ENCODE measurements around the gene AEBP1. TPM values are rescaled to one million over a fixed set of nuclear protein-coding genes. Genes with fewer than 3 reads are reported as not detected.

Gene AEBP1
- total RNA-seq, 1 experiment from 2014 or later: 50.8 TPM

GRCh38 chr7:44080118-44080517 lies 24.0 kb upstream of the AEBP1 start (continued):
- TF ChIP-seq ATF2 (CRISPR knock-in tag; IDR thresholded peaks at IDR 0.05; ENCODE audit: borderline replicate concordance, low read depth) (no peak), ZNF263 (CRISPR knock-in tag; IDR thresholded peaks at IDR 0.05; ENCODE audit: low read depth) (no peak), TEAD1 (CRISPR knock-in tag; IDR thresholded peaks at IDR 0.05) (no peak)

- ATAC-seq (no peak), DNase-seq (ENCODE audit: low spot score) (no peak)
- Mint-ChIP-seq H3K27ac (no peak overlapping the region), H3K4me1 (peaks cover 16% of the 10 kb centered on the region; the same call in 1 of the 2 replicates), H3K27me3 (ENCODE audit: low read depth) (peaks cover 22% of the 10 kb centered on the region), H3K9me3 (no peaks in the 10 kb centered on the region), H3K36me3 (peaks cover 24% of the 10 kb centered on the region), H3K4me3 (peak overlapping the region; percentile 86)
- no peak for TF ChIP-seq FOXK1 (CRISPR knock-in tag; IDR thresholded peaks at IDR 0.05)
- no peak for TF ChIP-seq ZNF263 (CRISPR knock-in tag; IDR thresholded peaks at IDR 0.05; ENCODE audit: low read depth)
- no peak for TF ChIP-seq FOXP4 (CRISPR knock-in tag; IDR thresholded peaks at IDR 0.05)
- TF ChIP-seq ZNF416 (CRISPR knock-in tag; IDR thresholded peaks at IDR 0.05): no peak
- no peak for TF ChIP-seq ELF4 (CRISPR knock-in tag; IDR thresholded peaks at IDR 0.05; ENCODE audit: low read depth)
- no peak for TF ChIP-seq ESRRA (CRISPR knock-in tag; IDR thresholded peaks at IDR 0.05; ENCODE audit: borderline replicate concordance)
- no peak for TF ChIP-seq MXD4 (CRISPR knock-in tag; IDR thresholded peaks at IDR 0.05; ENCODE audit: borderline replicate concordance)
- no peak for TF ChIP-seq TP53 (CRISPR knock-in tag; IDR thresholded peaks at IDR 0.05)
- TF ChIP-seq NFE2L1 (CRISPR knock-in tag; IDR thresholded peaks at IDR 0.05): no peak
- no peak for TF ChIP-seq JUN (CRISPR knock-in tag; IDR thresholded peaks at IDR 0.05)
- TF ChIP-seq E2F5 (CRISPR knock-in tag; IDR thresholded peaks at IDR 0.05): no peak
- TF ChIP-seq IRF1 (CRISPR knock-in tag; IDR thresholded peaks at IDR 0.05): no peak
- no peak for TF ChIP-seq GABPB1 (CRISPR knock-in tag; IDR thresholded peaks at IDR 0.05)
- no peak for TF ChIP-seq KAT7 (CRISPR knock-in tag; IDR thresholded peaks at IDR 0.05; ENCODE audit: borderline replicate concordance)
- TF ChIP-seq ERG (CRISPR knock-in tag; IDR thresholded peaks at IDR 0.05): no peak
- TF ChIP-seq SMAD3 (CRISPR knock-in tag; IDR thresholded peaks at IDR 0.05; ENCODE audit: borderline replicate concordance): no peak
- TF ChIP-seq MLX (CRISPR knock-in tag; IDR thresholded peaks at IDR 0.05): no peak
- no peak for TF ChIP-seq OVOL2 (CRISPR knock-in tag; IDR thresholded peaks at IDR 0.05; ENCODE audit: borderline replicate concordance)
- no peak for TF ChIP-seq CBFB (CRISPR knock-in tag; IDR thresholded peaks at IDR 0.05; ENCODE audit: low read depth)
- ChIA-PET POLR2A (interaction anchor here (0.5 to 0.8 kb wide), 2 partner anchors 17 to 1970 kb away, joined by 3 to 5 read pairs; no protein-coding TSS in a partner anchor), CTCF (interaction anchor here (0.7 to 1.3 kb wide), 3 partner anchors 8 to 280 kb away, joined by 3 to 7 read pairs (median 3); no protein-coding TSS in a partner anchor)
These were observed 23.4 kb upstream of the AEBP1 start for GRCh38 chr7:44080686-44081265.

Data from WTC11 (cell line).